NT2/D1 (cell line): ENCODE results near the gene KCNQ1OT1.

Source experiments
- SUZ12 ChIP-seq: IDR thresholded peaks from 2 replicates; pipeline ENCODE4 v1.6.1; 2011; ENCODE audit not compliant: insufficient read length, insufficient read depth; ENCODE audit errors: extremely low read depth
- ZNF274 ChIP-seq: IDR thresholded peaks from 2 replicates; pipeline ENCODE4 v1.6.1; 2011; ENCODE audit warnings: mild to moderate bottlenecking, low read depth, low read length

DNA sequence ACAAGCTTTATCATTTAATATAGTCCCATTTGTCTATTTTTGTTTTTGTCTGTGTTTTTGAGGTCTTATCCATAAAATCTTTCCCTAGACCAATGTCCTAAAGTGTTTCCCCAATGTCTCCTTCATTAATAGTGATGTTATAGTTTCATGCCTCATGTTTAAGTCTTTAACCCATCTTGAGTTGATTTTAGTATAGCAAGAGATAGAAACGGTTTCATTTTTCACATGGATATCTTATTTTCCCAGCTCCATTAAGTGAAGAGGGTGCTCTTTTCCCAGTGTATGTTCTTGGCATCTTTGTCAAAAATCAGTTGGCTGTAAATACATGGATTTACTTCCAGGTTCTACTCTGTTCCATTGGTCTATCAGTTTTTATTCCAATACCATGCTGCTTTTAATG lies 58.2 kb downstream of the KCNQ1OT1 start:
- TF ChIP-seq ZNF274 (no peak), SUZ12 (no peak)
